Inflammatory macrophage treated with lipopolysaccharide for 1 hour (primary cell): ENCODE measurements around the gene SYNGAP1.
A peak's percentile ranks its signal among the peaks of the same experiment; 100 is the strongest.
"Not testable (repeated sequence)": the region's sequence is repeated elsewhere in the genome, so short reads cannot be mapped to it uniquely, and the experiment has no call there.

Source experiments
- DNase-seq, 2 donors: peaks; one replicate each; pipeline ENCODE4 v3.0.0-alpha.2; 2020 to 2022

SYNGAP1 gene

DNA sequence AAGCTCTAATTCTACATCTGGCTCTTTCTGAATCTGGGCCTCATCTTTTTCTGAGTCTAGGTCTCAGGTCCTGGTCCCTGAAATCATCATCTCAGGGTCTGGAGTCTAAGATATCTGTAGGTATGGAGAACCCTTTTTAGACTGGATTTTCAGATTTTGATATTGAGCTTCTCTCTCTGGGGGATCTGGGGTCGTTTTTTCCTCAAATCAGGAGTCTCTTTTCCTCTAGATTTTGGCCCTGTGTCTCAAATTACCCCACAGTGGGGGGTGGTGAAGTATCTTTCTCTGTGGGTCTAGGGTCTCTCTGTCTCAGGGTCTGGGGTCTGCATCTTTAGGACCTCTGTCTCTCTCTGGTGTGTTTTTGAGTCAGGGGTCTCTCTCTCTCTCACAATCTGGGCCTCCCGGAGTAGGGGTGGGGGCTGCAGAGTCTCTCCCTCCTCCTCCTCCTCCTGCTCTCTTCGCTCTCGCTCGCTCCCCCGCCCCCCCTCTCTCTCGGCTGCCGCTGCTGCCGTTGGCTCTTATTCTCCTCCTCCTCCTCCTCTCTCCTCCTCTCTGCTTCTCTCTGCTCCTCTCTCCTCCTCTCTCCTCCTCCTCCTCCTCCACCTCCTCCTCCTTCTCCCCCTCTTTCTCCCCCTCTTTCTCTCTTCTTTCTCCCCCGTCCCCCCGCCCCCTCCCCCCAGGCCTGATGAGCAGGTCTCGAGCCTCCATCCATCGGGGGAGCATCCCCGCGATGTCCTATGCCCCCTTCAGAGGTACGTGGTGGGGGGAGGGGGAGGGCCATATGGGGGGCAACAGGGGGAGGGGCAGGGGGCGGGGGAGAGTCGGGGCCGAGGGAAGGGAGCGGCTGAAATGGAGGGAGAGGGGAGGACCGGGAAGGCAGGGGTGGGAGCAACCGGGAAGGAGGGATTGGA, at the start of gene SYNGAP1:
Gene SYNGAP1 (plus strand): TSS at position 486 of the 911 bp plus-strand sequence. CDS start 200 bp downstream, at position 686.
- no peak for DNase-seq

DNA sequence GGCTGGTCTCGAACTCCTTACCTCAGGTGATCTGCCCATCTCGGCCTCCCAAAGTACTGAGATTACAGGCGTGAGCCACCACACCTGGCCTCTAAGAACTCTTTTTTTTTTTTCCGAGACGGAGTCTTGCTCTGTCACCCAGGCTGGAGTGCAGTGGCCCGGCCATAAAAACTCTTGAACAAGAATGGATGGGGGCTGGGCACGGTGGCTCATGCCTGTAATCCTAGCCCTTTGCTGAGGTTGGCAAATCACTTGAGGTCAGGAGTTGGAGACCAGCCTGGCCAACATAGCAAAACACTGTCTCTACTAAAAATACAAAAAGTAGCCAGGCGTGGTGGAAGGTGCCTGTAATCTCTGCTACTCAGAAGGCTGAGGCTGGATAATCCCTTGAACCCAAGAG, 48.0 kb upstream of the SYNGAP1 start:
- not testable (repeated sequence) for DNase-seq

DNA sequence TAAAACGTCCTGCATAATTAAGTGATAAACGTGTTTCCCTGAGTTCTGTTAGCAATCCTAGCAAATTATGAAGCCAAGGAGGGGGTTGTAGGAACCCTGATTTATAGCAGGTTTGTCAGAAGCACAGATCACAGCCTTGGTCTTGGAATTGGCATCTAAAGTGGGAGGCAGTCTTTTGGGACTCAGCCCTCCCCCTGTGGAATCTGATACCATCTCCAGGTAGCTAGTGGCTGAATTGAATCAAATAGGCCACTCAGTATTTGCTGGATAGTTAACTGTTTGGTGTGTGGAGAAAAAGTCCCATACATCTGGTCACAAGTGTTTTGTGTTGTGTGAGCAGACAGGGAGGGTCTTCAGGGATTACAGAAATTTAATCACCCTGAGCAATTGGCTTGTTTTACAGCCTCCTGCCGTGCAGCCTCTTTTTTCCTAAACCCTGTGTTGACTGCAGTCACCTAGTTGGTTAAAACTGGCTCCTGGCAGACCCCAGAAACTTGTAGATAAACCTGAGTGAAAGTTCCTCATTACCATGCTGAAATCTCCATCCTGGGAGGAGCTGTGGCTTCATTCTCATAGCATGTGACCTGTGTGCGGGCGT, 47.2 kb upstream of the SYNGAP1 start:
- DNase-seq: no peak

DNA sequence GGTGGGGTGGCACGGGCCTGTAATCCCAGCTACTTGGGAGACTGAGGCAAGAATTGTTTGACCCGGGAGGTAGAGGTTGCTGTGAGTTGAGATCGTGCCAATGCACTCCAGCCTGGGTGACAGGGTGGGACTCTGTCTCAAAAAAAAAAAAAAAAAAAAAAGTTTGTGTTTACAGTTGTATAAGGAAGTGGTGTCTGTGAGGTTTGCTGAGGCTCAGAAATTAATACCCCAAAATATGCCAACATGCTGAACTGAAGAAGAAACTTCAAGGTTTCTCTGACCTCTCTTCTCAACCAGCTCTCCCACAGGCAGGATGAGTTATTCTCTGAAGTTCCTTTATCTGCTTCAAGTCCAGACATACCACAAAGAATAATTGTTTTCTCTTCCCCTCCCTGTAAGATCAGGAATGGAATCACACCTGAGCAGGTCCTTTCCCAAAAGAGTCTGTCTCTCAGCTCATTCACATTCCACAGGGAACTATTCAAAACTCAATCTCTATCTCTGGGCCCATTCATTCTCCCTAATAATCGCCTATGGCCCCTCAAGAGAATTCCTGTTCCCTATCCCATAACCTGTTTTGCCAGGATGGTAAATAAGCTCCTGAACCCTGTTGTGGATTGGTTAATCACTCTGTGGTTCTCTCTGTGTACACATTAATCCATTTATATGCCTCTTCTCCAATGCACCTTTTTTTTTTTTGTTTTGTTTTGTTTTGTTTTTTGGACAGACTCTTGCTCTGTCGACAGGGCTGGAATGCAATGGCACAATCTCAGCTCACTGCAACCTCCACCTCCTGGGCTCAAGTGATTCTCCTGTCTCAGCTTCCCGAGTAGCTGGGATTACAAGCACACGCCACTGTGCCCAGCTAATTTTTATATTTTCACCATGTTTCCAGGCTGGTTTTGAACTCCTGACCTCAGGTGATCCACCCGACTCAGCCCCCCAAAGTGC, 45.6 kb upstream of the SYNGAP1 start:
- DNase-seq: no peak

DNA sequence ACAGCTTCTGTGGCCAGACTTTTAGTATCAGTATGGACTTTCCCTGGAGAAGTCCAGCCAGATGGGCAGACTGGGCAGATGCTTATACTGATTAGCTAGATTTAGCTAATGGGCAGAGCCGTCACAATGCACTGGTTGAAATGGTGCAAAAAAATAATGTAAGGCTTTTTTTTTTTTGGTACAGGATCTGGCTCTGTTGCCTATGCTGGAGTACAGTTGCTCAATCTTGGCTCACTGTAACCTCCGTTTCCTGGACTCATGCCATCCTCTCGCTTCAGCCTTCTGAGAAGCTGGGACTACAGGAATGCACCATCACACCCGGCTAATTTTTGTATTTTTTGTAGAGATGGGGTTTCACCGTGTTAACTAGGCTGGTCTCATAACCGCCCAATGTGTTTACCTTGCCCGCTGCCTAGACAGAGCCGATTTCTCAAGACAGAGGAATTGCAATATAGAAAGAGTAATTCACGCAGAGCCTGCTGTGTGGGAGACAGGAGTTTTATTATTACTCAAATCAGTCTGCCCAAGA, 44.7 kb upstream of the SYNGAP1 start:
- peak; percentile 62 to 68 for DNase-seq

DNA sequence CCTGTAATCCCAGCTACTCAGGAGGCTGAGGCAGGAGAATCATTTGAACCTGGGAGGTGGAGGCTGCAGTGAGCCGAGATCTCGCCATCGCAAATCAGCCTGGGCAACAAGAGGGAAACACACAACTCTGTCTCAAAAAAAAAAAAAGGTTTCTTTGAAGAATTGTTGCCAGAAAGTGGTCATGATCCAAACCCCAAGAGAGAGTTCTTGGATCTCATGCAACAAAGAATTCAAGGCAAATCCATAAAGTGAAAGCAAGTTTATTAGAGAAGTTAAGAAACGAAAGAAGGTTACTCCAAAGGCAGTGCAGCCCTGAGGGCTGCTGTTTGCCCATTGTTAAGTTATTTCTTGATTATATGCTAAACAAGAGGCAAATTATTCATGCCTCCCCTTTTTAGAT, 42.7 kb upstream of the SYNGAP1 start:
- no peak for DNase-seq

DNA sequence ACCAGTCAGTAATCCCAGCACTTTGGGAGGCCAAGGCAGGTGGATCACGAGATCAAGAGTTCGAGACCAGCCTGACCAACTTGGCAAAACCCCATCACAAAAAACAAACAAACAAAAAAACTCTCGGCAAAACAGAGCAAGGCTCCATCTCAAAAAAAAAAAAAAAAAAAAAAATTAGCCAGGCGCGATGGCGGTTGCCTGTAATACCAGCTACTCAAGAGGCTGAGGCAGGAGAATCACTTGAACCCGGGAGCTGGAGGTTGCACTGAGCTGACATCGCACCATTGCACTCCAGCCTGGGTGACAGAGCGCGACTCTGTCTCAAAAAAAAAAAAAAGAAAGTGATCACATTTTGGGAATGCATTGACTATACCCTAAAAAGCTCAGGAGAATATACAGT, 40.7 kb upstream of the SYNGAP1 start:
- not testable (repeated sequence) for DNase-seq

DNA sequence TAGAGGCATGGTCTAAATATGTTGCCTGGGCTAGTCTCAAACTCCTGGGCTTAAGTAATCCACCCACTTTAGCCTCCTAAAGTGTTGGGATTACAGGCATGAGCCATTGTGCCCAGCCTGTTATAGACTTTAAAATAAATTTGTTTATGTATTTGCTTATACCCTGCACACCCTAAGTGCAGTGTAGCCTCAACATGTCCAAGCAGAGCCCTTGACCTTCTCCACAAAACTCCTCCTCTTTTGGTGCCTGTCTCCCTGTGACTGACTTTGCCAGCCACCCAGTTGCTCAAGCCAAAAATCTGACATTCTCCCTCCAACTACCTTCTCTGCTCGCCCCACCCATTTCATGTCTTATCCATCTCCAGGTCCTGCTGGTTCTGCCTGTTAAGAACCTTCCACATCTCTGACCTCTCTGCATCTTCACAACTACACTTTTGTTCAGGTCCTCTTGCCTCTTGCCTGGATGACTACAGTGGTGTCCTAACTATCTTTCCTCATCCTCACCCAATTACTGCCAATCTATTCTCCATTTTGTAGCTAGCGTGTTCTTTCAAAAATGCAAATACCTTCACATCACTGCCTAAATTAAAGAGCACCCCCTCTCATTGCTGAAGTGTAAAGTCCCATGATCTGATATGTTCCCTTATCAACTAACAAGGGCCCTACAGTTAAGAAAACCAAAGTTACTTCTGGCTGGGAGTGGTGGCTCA, 39.4 kb upstream of the SYNGAP1 start:
- no peak for DNase-seq

DNA sequence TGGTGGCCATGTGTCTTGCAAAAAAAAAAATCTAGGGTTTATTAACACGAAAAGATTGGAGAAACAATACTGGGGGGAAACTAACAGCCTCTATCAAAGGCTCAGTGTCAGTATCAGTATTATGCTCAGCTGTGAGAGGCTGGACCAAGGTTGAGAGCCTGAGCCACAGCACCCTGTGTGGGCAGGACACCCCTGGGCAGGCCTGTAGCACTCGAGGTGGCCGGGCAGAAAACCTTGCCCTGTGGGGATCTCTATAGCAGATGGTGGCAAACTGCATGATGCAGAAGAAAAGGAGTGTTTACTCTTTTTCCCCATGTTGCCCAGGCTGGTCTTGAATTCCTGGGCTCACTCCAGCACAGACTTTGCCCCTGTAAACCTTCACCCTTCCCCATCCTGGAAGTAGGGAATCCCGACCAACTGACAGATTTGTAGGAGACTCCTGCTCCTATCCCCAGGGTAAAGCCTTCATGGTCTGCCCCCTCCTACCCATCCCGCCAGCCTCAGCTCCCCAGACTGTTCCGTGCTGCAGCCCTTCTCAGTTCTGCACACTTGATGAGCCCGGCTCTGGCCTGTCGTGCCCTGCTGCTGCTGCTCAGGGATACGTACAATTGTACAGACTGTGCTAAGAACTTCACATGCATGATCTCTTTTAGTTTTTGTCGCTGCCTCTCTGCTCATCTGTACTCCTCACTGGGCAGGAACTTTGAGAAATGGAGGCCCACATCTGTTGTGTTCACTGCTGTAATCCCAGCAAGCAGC, 36.3 kb upstream of the SYNGAP1 start:
- no peak for DNase-seq

DNA sequence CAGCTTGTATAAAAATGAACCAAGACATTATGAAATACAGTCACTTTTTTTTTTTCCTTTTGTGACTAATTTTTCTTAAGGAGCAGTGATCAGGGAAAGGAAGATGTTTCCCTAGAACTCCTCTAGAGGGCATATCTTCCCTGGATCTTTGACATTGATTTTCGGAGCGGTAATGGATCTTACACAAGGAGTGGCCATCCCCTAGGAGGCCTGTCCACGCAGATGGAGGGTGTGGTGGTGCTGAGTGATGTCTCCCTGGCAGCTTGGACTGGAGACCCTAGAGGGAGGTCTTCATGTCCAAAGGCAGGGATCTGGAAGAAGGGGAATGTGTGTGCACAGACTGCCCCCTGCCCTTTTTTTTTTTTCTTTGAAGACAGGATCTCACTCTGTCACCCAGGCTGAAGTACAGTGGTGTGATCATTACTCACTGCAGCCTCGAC, 35.3 kb upstream of the SYNGAP1 start:
- peak; percentile 23 to 29 for DNase-seq

DNA sequence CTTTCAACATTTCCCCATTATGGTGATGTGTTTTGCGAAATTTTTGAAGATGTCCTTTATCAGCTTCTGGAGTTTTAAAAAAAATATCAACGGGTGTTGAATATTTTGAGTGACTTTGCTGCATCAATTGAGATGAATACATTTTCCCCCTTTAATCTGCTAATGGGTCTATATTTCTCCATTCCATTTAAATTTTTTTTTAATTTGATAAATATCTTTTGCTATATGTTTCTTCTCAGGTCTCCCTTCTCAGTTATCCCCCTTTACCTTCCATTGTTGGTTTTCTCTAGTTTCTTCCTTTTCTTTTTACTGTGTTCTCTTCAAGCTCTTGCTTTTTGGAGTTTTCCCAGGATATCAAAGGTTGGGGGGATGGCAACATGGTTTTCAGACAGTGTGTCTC, 29.7 kb upstream of the SYNGAP1 start:
- no peak for DNase-seq

DNA sequence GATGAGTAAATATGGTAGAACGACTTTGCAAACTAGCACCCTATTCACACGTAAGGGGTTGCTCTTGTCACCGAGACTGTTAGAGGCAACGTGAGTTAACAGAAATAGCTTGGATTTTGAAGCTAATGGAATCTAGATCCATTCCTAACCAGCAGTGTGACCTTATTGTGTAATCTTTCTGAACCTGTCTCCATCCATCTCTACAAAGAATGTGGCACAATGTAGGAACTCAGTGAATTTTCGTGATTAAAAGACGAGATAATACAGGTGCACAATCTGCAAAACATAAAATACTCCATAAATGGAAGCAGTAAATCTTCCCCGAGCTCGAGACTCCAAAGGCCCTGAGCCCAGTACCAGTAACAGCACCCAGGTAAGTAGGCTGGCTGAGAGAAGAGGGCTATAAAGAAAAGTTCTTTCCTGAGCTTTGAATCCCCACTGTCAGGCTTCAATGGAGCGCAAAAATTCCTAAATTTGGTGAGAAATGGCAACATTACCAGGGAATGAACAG, 29.0 kb upstream of the SYNGAP1 start:
- DNase-seq: no peak

DNA sequence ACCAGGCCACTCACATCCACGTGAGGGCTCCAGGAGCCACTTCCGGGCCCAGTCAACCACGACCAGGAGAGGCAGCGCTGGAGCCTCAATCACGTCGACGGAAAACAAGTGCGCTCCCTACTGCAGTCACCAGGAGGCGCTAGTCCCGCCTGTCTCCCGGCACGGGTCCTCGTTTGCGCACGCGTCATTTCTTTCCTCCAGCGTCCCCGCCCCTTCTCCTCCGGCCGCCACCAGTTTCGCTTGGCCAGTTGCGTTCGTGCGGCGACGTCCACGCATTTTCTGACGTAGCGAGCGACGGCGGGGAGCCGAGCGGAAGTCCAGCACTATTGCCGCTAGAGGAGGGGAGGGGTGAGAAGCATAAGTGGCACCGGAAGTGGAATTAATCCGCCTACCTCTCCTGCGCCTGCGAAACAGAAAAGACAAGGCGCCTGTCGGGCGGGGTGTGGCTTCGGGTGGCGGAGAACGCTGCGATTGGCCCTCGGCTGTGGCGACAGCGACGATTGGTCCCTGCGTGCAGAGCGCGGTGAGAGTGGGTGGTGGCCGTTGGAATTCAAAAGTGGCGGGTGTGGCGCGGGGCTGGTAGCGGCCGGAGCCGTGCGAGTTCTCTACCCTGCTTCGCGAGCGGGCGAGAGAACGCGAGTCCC, 28.5 kb upstream of the SYNGAP1 start, which contains the start of gene KIFC1:
Gene KIFC1 (plus strand): TSS at position 546 of the 644 bp plus-strand sequence. CDS start 163 bp downstream, outside the sequence.
- peak; percentile 100 for DNase-seq

DNA sequence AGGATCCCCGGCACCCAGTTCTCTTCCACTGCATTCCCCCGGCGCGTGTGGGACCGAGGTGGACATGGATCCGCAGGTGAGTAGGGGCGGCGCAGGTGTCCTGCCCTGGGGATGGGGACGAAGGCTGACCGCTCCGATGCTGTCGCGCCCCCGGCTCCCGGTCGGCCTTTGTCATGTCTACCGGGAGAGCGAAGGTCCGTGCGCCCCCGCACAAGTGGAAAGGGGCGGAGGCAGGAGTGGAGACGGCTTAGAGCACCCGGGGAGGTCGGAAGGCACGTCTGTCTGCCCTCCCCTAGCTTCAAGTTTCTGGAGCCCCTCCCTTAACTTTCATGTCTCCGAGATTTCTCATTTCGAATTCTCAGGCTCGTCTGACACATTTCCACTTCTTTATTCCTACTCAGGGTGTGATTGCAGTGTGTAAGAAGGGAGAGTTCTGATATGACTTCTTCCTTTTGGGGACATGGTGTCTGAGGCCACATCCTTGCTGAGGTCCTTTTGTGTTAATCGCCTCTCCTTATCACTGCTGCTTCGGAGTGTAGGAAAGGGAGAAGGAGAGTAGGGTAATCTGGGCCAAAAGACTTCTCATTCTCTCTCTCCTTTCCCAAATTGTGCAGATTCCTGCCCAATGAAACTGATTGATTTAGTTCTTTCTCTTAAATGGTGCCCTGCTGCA, 27.8 kb upstream of the SYNGAP1 start:
- peak; percentile 47 to 55 for DNase-seq

DNA sequence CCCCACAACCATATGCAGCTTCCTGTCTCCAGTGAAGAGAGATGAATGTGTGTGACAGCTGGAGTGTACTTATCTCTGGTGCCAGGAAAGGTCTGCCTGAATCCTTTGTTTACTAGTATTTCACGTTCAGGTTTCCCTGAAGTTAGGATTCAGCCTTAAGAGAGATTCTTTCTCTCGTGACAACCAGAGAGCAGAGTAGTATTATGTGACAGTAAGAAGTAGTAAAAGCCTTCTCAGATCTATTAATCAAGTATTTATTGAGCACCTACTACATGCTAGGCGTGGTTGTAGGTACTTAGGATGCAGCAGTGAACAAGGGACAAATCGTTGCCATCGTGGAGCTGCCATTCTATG, 27.3 kb upstream of the SYNGAP1 start:
- no peak for DNase-seq

DNA sequence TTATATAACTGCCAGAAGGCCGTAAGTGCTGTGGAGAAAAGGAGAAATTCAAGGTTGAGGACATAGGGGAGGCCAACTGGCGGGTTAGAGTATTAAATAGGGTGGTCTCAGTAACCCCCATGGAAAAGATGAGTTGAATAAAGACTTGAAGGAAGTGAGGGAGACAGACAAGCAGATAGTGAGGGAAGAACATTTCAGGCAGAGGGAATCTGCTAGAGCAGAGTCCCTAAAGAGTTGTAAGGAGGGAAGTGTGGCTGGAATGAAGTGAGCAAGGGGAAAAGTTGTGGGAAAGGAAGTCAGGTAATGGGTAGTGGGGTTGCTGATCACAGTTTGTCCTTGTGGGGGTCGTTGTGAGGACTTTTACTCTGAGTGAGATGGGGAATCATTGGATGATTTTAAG, 26.9 kb upstream of the SYNGAP1 start:
- no peak for DNase-seq

DNA sequence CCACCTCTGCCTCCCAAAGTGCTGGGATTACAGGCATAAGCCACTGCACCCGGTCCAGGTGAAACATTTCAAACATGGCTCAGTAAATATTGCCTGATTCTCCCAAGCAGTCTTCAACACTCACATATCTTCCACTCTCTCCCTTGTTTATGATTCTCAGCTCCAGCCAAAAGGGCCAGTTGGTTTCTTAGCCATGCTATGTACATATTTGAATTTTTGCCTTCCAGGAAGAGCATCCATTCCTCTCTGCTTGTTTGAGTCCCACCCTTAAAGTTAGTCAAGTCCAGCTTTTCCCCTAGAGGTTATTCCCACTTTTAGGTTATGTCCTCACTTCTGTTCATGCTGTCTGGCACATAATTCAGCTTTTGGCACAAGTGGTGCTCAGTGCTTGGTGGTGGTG, 22.3 kb upstream of the SYNGAP1 start:
- no peak for DNase-seq

DNA sequence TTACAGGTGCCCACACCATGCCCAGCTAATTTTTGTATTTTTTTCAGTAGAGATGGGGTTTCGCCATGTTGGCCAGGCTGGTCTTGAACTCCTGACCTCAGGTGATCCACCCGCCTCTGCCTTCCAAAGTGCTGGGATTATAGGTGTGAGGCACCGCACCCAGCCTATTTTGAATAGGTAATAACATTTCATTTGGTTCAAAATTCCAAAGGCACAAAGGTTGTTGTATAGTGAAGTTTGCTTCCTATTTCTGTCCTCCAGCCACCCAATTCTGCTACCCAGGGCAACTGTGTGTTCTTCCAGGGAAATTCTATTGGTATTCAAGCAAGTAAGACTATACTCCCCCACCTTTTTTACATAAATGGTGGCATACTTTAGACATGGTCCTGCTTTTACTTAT, 21.3 kb upstream of the SYNGAP1 start:
- not testable (repeated sequence) for DNase-seq

DNA sequence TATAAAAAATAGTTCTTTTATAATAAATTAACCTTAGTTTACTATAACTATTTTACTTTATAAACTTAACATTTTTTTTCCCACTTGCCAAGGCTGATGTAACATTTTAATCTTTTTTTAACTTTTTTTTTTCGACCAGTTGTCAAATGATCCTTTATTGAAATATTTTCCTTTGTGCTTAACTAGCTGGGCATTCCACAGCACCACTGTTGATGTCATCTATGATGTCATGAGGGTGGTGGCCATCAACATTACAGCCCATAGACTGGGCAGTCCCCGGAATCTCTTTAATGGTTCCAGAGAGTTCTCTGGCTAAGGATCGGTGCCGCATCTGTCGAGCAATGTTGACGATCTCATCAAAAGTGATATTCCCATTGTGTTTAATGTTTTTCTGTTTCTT, 20.0 kb upstream of the SYNGAP1 start:
- DNase-seq: not testable (repeated sequence)

DNA sequence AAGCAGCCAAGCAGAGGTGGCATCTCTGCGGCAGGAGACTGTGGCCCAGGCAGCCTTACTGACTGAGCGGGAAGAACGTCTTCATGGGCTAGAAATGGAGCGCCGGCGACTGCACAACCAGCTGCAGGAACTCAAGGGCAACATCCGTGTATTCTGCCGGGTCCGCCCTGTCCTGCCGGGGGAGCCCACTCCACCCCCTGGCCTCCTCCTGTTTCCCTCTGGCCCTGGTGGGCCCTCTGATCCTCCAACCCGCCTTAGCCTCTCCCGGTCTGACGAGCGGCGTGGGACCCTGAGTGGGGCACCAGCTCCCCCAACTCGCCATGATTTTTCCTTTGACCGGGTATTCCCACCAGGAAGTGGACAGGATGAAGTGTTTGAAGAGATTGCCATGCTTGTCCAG, 15.0 kb upstream of the SYNGAP1 start:
- DNase-seq: no peak
